Dermis microvascular lymphatic vessel endothelial cell (primary cell): ENCODE results near the gene CR2. TPM values are rescaled to one million over a fixed set of nuclear protein-coding genes. Genes with fewer than 3 reads are reported as not detected.
"Not testable (repeated sequence)": the region's sequence is repeated elsewhere in the genome, so short reads cannot be mapped to it uniquely, and the experiment has no call there.

Experiments used
- DNase-seq, 2 donors: peaks; one replicate each; pipeline versions ENCODE4 v3.0.0 to v3.0.0-alpha.2; 2010; ENCODE audit warnings: low read depth in 2 of 2
- total RNA-seq: library from RNA; depleted of rRNA; stranded (reverse); fragments of >200 nt; gene quantifications from 2 replicates; pipeline ENCODE4 v1.2.1, GENCODE V29; 2014

The CR2 gene
- under 0.01 TPM in 1 of 2 replicates, not detected in the other for total RNA-seq

DNA sequence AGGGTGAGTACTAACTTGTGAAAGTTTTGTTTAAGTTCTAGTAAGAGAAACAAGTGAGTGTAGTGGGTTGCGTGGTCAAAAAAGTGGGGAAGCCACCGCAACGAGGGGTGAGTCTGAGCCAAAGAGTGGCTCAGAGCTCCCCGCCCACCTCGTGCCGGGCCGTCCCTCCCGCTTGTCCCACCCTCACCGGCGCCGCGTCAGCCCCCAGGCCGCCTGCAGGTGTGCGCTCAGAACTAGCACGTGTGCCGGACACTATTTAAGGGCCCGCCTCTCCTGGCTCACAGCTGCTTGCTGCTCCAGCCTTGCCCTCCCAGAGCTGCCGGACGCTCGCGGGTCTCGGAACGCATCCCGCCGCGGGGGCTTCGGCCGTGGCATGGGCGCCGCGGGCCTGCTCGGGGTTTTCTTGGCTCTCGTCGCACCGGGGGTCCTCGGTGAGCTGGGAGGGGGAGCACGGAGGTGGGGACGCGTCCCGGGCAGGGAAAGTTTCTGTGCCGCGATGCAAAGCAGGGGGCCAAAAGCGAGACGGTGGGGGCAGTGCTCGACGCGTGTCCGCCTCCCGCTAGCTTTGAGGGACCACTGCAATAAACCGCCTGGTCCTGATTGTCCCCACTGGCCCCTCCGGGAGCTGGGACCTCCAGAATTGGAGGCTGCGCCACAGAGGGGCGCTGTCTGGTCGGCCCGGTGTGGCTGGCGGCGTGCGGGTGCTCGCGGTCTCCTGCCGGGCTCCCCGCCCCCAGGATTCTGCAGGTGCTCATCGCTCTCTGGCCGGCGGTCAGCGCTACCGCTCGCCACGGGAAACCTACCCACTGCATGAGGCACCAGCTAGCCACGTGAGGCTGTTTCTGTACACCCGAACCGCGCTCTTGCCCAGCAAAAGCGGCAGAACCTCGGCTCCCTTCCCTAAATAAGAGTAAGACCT is at the start of gene CR2:
Gene CR2 (plus strand): TSS at position 283 of the 919 bp plus-strand sequence. CDS start 91 bp downstream, at position 374.
- DNase-seq: peak in 1 of 2 donors; percentile 4

DNA sequence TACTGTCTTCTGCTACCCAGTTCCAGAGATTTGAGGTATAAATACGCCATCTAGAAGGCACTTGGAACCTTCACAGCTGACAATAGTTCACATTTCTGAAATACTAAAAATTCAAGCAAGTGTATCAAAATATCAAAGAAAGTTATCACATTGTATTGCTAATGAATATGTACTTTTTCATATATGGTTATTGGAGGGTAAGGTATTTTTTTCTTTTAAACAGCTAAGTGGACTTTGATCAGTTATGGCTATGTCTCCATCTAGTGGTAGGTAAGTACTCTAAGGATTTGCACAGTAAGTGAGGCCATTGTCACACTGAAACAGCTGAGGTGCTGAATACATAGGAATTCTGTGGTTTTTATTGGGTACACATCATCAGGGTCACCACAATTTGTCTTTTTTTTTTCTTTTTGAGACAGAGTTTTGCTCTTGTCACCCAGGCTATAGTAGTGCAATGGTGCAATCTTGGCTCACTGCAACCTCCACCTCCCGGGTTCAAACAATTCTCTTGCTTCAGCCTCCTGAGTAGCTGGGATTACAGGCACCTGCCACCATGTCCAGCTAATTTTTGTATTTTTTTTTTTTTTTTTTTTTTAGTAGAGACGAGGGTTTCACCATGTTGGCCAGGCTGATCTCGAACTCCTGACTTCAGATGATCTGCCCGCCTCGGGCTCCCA is 49.1 kb upstream of the CR2 start:
- DNase-seq: peak; percentile 78 to 83

DNA sequence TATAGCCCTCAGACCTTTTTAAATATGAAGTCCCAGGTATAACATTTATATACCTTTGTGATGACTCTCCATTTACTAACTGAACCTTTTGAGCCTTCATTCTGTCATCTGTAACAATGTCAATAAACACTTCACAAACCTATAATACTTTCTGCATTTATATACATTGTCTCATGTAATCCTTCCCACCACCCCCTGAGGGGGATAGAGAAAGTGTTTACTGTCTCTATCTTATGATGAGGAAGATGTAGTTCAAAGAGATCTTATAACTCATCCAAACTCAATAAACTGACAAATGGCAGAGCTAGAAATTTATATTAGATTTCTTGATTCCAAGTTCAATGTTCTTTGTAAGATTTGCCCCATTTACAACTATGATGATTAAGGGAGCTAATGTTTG is 48.3 kb upstream of the CR2 start:
- no peak for DNase-seq

DNA sequence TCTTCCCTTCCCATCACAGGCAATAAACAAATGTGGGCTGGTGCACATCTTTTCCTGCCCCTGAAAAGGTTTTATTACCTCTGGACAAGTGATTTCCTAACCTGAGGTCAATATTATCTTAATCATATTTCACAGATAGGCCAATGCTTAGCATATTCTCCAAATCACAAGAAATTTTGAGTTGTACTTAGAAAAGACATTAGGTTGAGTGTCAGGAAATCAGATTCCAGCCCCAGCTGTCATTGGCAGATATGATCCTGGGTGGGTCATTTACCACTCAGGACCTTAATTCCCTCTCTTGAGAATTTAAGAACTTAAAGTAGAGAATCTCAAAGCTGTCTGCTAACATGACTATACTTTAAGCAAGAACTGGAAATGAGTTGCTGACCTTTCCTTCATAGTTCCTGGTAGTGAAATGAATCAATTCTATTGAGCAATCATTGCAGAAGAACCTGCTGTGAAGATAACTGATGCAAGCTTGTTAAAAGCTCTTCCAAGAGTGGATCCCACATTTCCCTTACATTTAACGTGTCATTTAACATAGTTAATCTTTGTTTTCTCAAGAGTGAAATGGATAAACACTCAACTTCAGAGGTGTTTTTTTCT is 46.4 kb upstream of the CR2 start:
- DNase-seq: no peak

DNA sequence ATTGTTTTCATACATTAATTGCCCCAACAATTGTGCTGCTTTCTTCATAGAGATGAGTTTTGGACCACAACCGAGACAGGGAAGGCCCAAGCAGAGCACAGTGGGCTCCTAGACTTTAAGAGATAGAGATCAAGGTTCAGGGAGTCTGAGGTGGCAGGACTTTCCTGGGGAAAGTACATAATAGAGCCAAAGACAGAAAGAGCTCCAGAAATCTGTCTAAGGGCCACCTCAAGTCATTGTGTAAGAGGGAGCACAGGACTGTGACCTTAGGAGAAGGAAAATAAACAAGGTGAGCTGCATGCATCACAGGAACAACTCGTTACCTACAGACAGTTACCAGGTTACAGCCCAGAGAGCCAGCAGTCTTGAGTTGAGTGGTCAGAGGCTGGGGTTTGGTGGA is 41.3 kb upstream of the CR2 start:
- no peak for DNase-seq

DNA sequence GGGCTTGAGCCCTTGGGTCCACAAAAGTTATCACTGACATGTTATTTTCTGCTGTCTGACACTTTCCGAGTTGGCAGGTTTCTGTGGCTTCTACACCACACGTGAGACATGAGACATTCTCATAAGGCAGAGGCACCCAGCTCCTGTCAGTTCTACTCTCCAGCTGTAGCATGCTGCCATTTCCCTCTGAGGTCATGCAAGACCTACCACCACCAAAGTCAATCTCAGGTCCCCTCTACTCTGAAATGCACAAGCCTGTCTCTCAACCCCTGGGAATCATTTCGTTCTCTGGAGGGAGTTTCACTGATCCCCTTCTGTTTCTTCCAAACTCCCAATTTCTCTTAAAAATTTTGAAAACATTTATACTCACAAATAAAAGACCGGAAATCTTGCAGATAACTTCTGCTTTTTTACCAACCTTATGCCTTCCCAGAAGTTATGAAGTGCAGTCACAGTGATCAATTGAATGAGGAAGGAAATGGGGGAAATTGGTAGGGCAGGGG is 39.5 kb upstream of the CR2 start:
- no peak for DNase-seq

DNA sequence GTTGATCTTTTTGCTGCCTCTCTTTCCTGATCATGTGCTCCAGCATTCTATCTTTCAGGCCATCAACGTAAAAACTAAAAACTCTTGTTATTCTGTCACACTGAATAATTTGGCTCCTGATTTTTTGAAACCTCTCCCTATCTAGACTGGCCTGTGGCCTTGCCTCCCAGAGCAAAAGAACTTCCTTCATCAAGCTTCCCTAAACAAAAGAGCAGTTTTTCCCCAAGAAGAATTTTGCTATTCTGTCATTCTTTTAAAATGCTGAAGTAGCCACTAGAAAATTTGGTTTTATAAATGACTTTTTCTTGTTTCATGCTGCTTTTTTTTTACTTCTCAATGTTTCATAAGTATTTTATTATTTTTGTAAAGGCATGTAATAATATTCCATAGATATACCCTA is 37.1 kb upstream of the CR2 start:
- no peak for DNase-seq

DNA sequence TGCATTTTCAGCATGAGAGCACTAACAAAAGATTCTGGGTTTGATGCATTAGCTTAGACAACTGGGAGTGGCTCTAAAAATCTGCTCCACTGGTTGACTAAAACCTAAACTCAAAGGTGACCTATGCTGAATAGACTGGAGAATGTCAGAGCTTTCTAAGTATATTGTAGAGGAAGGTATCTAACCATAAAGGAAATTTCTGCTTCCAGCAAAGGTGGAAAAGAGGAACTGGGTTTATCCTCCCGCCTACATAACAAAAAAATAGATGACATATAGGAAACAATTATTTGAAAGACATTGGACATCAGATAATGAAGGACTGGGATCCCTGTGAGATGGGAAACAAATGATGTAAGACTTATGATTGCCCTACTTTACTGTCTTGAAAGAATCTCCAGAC is 35.8 kb upstream of the CR2 start:
- DNase-seq: no peak

DNA sequence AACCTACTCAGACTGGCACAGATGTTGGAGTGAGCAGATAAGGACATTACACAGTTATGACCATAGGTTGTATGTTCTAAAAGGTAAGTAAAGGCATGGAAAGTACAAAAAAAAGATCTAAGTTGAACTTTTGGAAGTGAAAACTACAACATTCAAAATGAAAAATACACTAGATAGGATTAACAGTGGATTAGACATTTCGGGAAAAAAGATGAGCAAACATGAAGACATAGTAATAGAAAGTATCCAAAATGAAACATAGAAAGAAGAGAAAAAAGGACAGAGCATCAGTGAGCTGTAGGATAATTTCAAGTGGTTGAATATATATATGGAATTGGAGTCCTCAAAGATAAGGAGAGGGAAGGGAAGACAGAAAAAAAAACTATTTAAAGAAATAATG is 34.0 kb upstream of the CR2 start:
- no peak for DNase-seq

DNA sequence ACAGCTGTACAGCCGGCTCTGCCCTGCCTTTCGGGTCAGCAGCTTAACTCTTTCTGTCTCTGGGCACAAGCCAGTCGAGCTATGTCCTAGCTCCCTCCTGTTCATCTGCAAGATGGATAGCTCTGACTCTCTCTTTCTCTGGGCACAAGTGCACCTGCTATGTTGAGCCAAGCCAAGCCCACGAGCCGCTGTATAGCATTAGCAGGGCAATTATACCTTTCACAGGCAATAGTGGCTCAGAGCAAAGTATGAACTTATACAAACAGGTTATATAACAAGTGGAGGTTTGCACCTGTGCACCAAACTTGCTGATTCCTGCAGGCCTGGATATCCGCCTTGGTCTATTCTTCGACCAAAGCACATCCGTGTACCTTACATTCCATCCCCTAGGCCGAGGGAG is 33.0 kb upstream of the CR2 start:
- no peak for DNase-seq

DNA sequence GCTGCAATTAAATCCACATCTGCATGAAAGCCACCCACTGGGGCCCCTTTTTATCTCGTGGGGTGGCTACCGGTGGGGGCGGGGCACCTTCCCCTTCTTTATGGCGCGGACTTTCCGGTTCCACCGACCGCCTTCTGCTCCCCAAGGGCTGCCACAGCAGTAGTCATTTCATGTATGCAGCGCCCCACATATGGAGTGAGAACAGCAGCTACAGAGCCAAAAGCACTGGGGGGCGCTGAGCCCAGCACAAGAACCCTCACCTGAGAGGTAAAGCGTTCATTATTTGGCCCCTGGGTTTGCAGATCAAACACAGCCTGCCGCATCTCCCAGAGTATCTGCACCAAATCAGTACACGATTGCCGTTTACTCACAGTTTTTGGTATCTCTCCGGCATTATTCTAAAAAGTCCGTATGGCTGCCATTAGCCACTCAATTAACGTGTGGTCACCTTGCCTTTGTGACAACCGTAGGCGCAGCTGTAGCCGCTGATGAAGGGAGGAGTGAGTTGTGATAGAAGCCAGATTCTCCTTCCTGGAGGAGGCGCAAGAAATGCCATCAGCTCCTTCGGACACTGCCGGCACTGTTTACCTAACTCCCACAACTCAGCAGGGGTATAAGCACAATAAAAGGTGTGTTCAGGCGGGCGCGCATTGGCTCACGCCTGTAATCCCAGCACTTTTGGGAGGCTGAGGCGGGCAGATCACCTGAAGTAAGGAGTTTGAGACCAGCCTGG is 30.4 kb upstream of the CR2 start:
- no peak for DNase-seq

DNA sequence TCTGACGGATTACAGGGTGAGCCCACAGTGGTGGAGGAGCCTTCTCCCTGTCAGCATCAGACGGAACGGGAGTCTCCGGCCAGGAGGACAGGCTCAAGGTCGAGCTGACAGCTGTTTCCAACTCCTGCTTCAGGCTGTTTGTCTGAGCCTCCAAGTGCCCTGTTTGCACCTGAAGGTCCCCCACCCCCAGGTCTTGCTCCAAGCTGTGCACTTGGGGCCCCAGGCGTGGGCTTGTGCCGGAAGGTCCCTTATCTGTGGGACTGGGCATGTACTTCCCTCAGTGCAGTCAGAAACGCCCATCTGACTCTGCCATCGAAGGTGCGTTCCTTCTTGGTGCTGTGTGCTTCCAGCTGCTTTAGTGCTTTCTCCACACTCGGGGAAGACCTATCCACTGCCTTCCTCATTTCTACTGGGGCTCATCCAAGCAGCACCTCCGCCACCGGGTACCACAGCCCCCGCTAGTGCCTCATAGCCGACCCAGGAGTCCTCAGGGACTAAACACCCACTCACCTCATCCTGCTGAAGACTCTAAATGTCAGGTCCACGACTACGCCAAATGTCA is 29.5 kb upstream of the CR2 start:
- DNase-seq: no peak

DNA sequence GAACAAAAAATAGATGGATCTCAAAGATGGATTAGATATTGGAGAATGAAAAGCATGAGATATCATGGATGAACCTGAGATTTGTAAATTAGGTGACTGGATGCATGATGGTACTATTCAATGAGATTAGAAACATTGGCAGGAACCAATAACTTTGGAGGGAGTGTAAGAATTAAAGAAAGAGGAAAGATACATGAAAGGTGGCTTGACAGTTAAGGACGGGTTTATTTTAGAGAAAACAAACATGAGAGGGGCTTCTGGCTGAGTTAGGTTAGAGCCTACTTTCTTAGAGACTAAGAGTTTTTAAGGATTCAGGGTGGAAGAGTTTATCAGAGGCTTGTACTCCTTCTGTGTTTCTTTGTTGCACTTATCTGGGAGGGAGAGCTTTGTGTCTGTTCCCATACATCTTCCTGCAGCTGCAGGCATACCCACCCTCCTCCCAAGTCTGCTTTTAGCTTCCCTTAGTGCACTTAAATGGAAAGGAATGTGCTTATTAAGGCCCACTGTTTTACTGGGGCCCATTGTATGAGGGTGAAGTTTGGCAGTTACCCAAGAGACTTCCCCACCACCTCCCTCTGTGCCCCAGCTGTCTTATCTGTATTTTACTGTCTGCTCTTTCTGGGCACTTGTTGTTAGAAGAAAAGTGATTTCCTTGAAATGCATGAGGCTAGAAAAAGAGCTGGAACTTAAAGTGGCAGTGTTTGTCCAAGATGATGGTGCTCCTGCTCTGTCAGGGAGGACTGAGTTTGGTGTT is 26.1 kb upstream of the CR2 start:
- DNase-seq: no peak

DNA sequence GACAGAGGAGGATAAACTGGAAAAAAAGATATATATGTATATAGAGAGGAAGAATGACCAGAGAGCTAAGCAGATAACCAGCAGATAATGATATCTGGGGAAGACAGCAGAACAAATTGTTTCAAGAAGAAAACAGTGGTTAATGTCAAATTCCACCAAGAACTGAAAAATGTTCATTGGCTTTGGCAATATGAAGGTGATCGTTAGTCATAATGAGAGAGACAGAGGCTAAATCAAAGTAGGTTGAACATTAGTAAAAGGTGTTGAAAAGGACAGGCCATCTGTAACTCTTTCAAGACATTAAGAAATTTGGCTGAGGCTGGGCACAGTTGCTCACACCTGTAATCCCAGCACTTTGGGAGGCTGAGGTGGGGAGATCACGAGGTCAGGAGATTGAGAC is 25.3 kb upstream of the CR2 start:
- DNase-seq: no peak

DNA sequence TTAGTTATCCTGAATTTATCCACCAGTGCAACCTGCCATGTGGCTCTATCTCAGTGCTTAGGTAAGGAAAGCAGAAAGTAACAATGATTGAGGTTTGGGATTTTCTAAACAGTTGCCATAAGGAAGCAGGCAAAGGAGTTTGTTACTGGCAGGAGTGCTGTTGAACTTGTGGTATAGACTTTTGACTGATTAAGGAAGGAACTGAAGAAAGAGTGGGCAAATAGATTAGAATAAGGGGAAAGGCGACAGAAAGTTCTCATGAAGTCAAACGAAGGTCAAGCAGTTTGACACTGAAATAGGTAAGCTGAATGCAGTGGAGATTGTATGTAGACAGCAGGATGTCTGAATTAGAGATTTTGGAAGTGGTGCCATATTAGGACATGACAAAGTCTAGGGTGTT is 24.2 kb upstream of the CR2 start:
- no peak for DNase-seq

DNA sequence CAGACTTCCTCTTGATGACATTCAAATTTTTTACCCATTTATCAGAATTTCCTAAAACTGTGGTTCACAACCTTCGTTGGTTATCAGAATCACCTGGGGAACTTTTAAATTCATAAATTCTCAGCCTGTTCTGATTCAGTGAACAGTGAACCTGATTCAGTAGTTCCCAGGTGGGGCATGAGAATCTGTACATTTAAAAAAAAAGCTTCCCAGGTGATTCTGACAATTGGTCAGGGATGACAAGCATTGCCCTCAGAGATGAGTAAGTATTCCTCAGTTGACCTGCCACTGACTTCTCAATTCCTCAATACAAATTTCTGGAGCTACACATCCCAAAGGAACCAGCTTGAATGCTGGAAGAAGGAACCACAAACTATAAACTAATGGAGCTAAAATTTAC is 23.5 kb upstream of the CR2 start:
- no peak for DNase-seq

DNA sequence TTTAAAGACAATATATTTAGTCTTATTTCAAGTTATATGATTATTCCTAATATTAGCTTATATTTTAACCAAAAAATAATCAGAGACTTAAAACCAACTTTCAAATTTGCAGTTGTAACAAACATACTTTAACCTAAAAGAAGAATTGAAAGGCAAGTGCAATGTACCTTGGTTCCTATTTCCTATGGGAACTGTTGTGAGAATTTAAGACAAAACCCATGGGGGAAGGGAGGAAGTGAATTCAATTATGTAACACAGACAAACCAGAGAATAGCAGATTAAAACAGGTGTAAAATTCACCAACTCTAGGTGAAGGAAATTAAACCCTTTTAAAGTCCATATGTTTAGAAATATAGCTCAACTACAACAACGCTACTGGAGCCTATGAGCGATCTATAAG is 22.6 kb upstream of the CR2 start:
- DNase-seq: no peak

DNA sequence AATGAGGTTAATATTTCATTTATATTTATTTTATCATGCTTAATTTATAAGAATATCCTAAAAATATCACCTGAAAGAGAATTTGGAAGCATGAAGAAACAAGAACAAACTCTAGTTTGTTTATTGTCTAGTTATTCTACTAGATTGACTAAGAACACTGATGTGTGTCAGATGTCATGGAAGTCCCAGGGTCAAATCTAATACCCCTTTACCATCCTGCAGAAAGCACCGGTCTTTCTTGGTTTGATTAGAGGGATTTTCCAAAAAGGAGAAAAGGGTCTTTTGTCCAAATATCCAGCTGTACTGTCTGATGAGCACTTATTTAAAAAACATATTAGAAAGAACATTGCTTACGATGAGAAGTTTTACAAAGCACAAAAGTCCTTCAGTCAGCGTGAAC is 20.7 kb upstream of the CR2 start:
- no peak for DNase-seq

DNA sequence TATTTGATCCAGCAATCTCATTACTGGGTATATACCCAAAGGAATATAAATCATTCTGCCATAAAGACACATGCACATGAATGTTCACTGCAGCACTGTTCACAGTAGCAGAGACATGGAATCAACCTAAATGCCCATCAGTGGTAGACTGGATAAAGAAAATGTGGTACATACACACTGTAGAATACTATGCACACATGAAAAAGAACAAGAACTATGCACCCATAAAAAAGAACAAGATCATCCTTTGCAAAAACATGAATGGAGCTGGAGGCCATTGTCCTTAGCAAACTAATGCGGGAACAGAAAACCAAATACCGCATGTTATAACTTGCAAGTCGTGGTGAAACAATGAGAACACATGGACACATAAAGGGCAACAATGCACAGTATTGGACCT is 17.4 kb upstream of the CR2 start:
- DNase-seq: not testable (repeated sequence)

DNA sequence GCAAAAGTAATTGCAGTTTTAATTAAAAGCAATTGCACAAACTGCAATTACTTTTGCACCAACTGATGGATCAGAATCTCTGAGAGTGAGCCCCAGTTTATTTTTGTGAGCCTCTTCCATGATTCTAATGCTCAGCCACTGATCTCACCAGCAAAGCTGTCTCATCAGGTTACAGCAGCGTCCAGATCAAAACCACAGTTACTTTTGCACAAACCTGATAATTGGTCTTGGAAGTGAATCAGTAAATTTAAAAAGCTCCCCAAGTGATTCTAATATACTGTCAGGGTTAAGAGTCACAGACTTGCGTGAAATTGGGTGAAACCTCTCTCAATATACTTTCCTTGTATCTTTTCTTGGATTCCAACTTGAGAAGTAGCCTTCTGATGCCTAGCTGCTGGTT is 13.5 kb upstream of the CR2 start:
- DNase-seq: no peak
